ENCODE data around the gene HERC2.

The HERC2 gene

GRCh38 chr15:28133281-28133680 is 188.7 kb downstream of the HERC2 start:
- Histone ChIP-seq H3K36me3 (ENCODE audit: control insufficient read depth, insufficient read depth, low read length) (peaks cover 26% of the 10 kb centered on the region), H3K27me3 (ENCODE audit: control insufficient read depth, insufficient read depth, low read length) (no peaks in the 10 kb centered on the region), H3K9ac (ENCODE audit: low read depth, low read length) (no peak overlapping the region)

GRCh38 chr15:28132524-28133275 is 189.3 kb downstream of the HERC2 start:
- Histone ChIP-seq H3K36me3 (ENCODE audit: control insufficient read depth, insufficient read depth, low read length) (peaks cover 26% of the 10 kb centered on the region), H3K9me3 (ENCODE audit: control insufficient read depth, insufficient read depth, low read length) (no peaks in the 10 kb centered on the region), H3K9ac (ENCODE audit: low read depth, low read length) (no peak overlapping the region), H3K4me1 (ENCODE audit: control insufficient read depth, insufficient read depth, low read length) (no peaks in the 10 kb centered on the region), H3K27me3 (ENCODE audit: control insufficient read depth, insufficient read depth, low read length) (no peaks in the 10 kb centered on the region), H3K4me3 (ENCODE audit: low read depth, low read length) (no peak overlapping the region)

More at GRCh38 chr15:28133281-28133680, 188.7 kb downstream of the HERC2 start:
- H3K9me3 ChIP-seq (ENCODE audit: control insufficient read depth, insufficient read depth, low read length), result no peaks in the 10 kb centered on the region
- no peaks in the 10 kb centered on the region for H3K4me1 ChIP-seq (ENCODE audit: control insufficient read depth, insufficient read depth, low read length)
- H3K4me3 ChIP-seq (ENCODE audit: low read depth, low read length), result no peak overlapping the region

GRCh38 chr15:28131946-28132345 is 190.0 kb downstream of the HERC2 start:
- H3K4me1 ChIP-seq (ENCODE audit: control insufficient read depth, insufficient read depth, low read length), result no peaks in the 10 kb centered on the region
- H3K4me3 ChIP-seq (ENCODE audit: low read depth, low read length), result no peak overlapping the region
- H3K36me3 ChIP-seq (ENCODE audit: control insufficient read depth, insufficient read depth, low read length), result peaks cover 29% of the 10 kb centered on the region
- no peaks in the 10 kb centered on the region for H3K9me3 ChIP-seq (ENCODE audit: control insufficient read depth, insufficient read depth, low read length)
- no peaks in the 10 kb centered on the region for H3K27me3 ChIP-seq (ENCODE audit: control insufficient read depth, insufficient read depth, low read length)
- no peak overlapping the region for H3K9ac ChIP-seq (ENCODE audit: low read depth, low read length)

GRCh38 chr15:28131400-28131799 is 190.6 kb downstream of the HERC2 start:
- no peaks in the 10 kb centered on the region for H3K4me1 ChIP-seq (ENCODE audit: control insufficient read depth, insufficient read depth, low read length)
- H3K9me3 ChIP-seq (ENCODE audit: control insufficient read depth, insufficient read depth, low read length), result no peaks in the 10 kb centered on the region
- no peaks in the 10 kb centered on the region for H3K27me3 ChIP-seq (ENCODE audit: control insufficient read depth, insufficient read depth, low read length)
- no peak overlapping the region for H3K9ac ChIP-seq (ENCODE audit: low read depth, low read length)
- H3K36me3 ChIP-seq (ENCODE audit: control insufficient read depth, insufficient read depth, low read length), result peaks cover 30% of the 10 kb centered on the region
- no peak overlapping the region for H3K4me3 ChIP-seq (ENCODE audit: low read depth, low read length)

GRCh38 chr15:28130651-28131050 is 191.3 kb downstream of the HERC2 start:
- no peaks in the 10 kb centered on the region for H3K27me3 ChIP-seq (ENCODE audit: control insufficient read depth, insufficient read depth, low read length)
- H3K4me1 ChIP-seq (ENCODE audit: control insufficient read depth, insufficient read depth, low read length), result no peaks in the 10 kb centered on the region
- H3K36me3 ChIP-seq (ENCODE audit: control insufficient read depth, insufficient read depth, low read length), result peaks cover 30% of the 10 kb centered on the region

GRCh38 chr15:28129231-28129848 is 192.6 kb downstream of the HERC2 start:
- no peak overlapping the region for H3K4me3 ChIP-seq (ENCODE audit: low read depth, low read length)
- no peaks in the 10 kb centered on the region for H3K4me1 ChIP-seq (ENCODE audit: control insufficient read depth, insufficient read depth, low read length)
- peaks cover 31% of the 10 kb centered on the region for H3K36me3 ChIP-seq (ENCODE audit: control insufficient read depth, insufficient read depth, low read length)
- H3K9ac ChIP-seq (ENCODE audit: low read depth, low read length), result no peak overlapping the region
- no peaks in the 10 kb centered on the region for H3K9me3 ChIP-seq (ENCODE audit: control insufficient read depth, insufficient read depth, low read length)
- H3K27me3 ChIP-seq (ENCODE audit: control insufficient read depth, insufficient read depth, low read length), result no peaks in the 10 kb centered on the region

More at GRCh38 chr15:28130651-28131050, 191.3 kb downstream of the HERC2 start:
- H3K4me3 ChIP-seq (ENCODE audit: low read depth, low read length), result no peak overlapping the region
- H3K9me3 ChIP-seq (ENCODE audit: control insufficient read depth, insufficient read depth, low read length), result no peaks in the 10 kb centered on the region
- H3K9ac ChIP-seq (ENCODE audit: low read depth, low read length), result no peak overlapping the region

- no peaks in the 10 kb centered on the region for H3K4me1 ChIP-seq (ENCODE audit: control insufficient read depth, insufficient read depth, low read length)
- H3K9me3 ChIP-seq (ENCODE audit: control insufficient read depth, insufficient read depth, low read length), result no peaks in the 10 kb centered on the region
- no peak overlapping the region for H3K9ac ChIP-seq (ENCODE audit: low read depth, low read length)
- H3K4me3 ChIP-seq (ENCODE audit: low read depth, low read length), result no peak overlapping the region
- no peaks in the 10 kb centered on the region for H3K27me3 ChIP-seq (ENCODE audit: control insufficient read depth, insufficient read depth, low read length)
- H3K36me3 ChIP-seq (ENCODE audit: control insufficient read depth, insufficient read depth, low read length), result peaks cover 34% of the 10 kb centered on the region
Measured at GRCh38 chr15:28128031-28128430, 193.9 kb downstream of the HERC2 start.

GRCh38 chr15:28127036-28127435 is 194.9 kb downstream of the HERC2 start:
- Histone ChIP-seq H3K4me1 (ENCODE audit: control insufficient read depth, insufficient read depth, low read length) (no peaks in the 10 kb centered on the region), H3K4me3 (ENCODE audit: low read depth, low read length) (no peak overlapping the region), H3K9ac (ENCODE audit: low read depth, low read length) (no peak overlapping the region), H3K9me3 (ENCODE audit: control insufficient read depth, insufficient read depth, low read length) (no peaks in the 10 kb centered on the region), H3K27me3 (ENCODE audit: control insufficient read depth, insufficient read depth, low read length) (no peaks in the 10 kb centered on the region), H3K36me3 (ENCODE audit: control insufficient read depth, insufficient read depth, low read length) (peaks cover 38% of the 10 kb centered on the region)

- Histone ChIP-seq H3K4me1 (ENCODE audit: control insufficient read depth, insufficient read depth, low read length) (no peaks in the 10 kb centered on the region), H3K27me3 (ENCODE audit: control insufficient read depth, insufficient read depth, low read length) (no peaks in the 10 kb centered on the region), H3K9me3 (ENCODE audit: control insufficient read depth, insufficient read depth, low read length) (no peaks in the 10 kb centered on the region), H3K9ac (ENCODE audit: low read depth, low read length) (no peak overlapping the region), H3K36me3 (ENCODE audit: control insufficient read depth, insufficient read depth, low read length) (peaks cover 33% of the 10 kb centered on the region), H3K4me3 (ENCODE audit: low read depth, low read length) (no peak overlapping the region)
Measured at GRCh38 chr15:28125673-28126651, 196.0 kb downstream of the HERC2 start.

- no peaks in the 10 kb centered on the region for H3K27me3 ChIP-seq (ENCODE audit: control insufficient read depth, insufficient read depth, low read length)
- no peaks in the 10 kb centered on the region for H3K4me1 ChIP-seq (ENCODE audit: control insufficient read depth, insufficient read depth, low read length)
- H3K9me3 ChIP-seq (ENCODE audit: control insufficient read depth, insufficient read depth, low read length), result no peaks in the 10 kb centered on the region
- H3K36me3 ChIP-seq (ENCODE audit: control insufficient read depth, insufficient read depth, low read length), result peaks cover 35% of the 10 kb centered on the region
- H3K4me3 ChIP-seq (ENCODE audit: low read depth, low read length), result no peak overlapping the region
- no peak overlapping the region for H3K9ac ChIP-seq (ENCODE audit: low read depth, low read length)
Measured at GRCh38 chr15:28124841-28125240, 197.1 kb downstream of the HERC2 start.

- H3K27me3 ChIP-seq (ENCODE audit: control insufficient read depth, insufficient read depth, low read length), result no peaks in the 10 kb centered on the region
- no peaks in the 10 kb centered on the region for H3K9me3 ChIP-seq (ENCODE audit: control insufficient read depth, insufficient read depth, low read length)
- no peaks in the 10 kb centered on the region for H3K4me1 ChIP-seq (ENCODE audit: control insufficient read depth, insufficient read depth, low read length)
- no peak overlapping the region for H3K9ac ChIP-seq (ENCODE audit: low read depth, low read length)
- peaks cover 34% of the 10 kb centered on the region for H3K36me3 ChIP-seq (ENCODE audit: control insufficient read depth, insufficient read depth, low read length)
- H3K4me3 ChIP-seq (ENCODE audit: low read depth, low read length), result no peak overlapping the region
Measured at GRCh38 chr15:28123408-28124023, 198.5 kb downstream of the HERC2 start.

Measured in iPS-15b (cell line).